Amniotic epithelial cell (primary cell): Measurements from ENCODE around the gene DGKI.
"Not testable (repeated sequence)": the region's sequence is repeated elsewhere in the genome, so short reads cannot be mapped to it uniquely, and the experiment has no call there.

Experiments
- DNase-seq: peaks from one replicate; pipeline ENCODE4 v3.0.0-alpha.2; 2010; ENCODE audit warnings: low read depth

The DGKI gene

DNA sequence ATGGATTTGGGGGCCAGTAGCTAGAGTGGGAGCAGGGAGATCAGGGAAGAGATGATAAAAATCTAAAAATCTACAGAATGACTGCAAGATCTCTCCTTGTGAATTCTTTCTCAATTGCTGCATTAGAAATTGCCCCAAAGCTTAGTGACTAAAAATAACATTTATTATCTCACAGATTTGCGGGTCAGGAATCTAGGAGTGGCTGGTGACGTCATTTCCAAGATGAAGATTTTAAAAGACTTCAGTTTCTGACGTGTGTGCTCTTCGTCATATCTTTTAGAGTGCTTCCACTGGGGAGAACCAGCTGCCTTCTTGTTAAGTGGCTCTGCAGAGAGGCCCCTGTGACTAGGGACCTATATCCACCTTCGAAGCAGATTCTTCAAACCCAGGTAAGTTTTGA is 112.6 kb downstream of the DGKI start:
- DNase-seq: peak; percentile 33

GRCh38 chr7:137732168-137732567 is 114.6 kb downstream of the DGKI start:
- DNase-seq: no peak

- DNase-seq: no peak
These were observed 115.3 kb downstream of the DGKI start for GRCh38 chr7:137731436-137731835.

- no peak for DNase-seq
These were observed 118.3 kb downstream of the DGKI start for GRCh38 chr7:137728426-137728825.

GRCh38 chr7:137727413-137727812 is 119.4 kb downstream of the DGKI start:
- DNase-seq: no peak

- no peak for DNase-seq
These were observed 128.4 kb downstream of the DGKI start for GRCh38 chr7:137718355-137718754.

- DNase-seq: peak; percentile 90
These were observed 128.9 kb downstream of the DGKI start for GRCh38 chr7:137717811-137718271.

DNA sequence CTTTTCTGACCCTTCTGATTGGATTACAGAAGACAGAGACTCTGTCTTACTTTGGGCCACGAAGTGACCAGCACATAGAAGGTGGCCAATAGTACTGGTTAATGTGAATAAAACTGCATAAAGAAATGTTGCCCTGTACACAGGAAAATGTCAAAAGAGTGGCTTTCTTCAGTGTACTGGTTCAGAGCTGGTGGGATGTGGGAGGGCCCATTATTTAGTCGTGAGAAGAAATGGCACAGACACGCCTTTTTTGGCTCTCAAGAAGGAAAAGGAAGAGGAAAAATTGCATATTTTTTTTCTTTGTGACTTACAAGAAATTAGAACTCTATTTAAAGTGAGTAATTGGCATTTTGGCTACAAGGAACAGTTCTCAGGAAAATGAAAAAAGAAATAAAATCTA is 129.7 kb downstream of the DGKI start:
- DNase-seq: no peak

DNA sequence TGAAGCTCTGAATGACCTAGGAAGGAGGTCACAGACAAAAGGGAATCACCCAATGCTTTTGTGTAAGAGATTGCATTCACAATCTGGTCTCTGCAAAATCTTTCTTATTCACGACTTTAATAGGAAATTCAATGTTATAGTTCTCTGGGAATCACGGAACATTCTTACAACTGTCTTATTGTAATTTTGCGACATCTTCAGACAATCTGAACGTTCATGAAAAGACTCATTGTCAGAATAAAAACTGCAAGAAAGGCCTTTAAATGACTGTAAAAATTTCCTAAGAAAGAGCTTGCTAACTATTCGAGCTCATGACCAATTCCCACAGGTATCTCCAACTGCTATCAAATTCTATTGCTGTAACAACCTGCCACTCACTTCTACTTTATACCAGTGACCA is 130.7 kb downstream of the DGKI start:
- DNase-seq: no peak

- peak; percentile 28 for DNase-seq
These were observed 131.2 kb downstream of the DGKI start for GRCh38 chr7:137715533-137715932.

DNA sequence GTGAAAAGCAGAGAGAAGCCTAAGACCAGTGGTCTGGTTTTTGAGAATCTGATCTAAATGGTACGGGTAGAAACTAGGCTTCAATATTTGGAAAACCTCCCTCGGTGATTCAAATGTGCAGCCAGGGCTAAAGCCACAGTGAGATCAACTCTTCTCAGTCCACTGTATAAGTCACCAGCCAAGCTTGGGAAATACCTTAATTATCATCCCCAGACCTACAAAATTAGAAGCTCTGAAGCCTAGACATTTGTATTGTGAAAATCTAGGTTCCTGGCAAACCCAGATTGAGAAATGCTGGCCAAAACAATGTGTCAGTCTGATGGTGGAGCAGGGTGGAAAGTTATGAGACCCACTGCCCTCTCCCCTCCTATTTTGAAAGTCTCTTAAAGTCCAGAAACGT is 131.7 kb downstream of the DGKI start:
- peak; percentile 76 for DNase-seq

DNA sequence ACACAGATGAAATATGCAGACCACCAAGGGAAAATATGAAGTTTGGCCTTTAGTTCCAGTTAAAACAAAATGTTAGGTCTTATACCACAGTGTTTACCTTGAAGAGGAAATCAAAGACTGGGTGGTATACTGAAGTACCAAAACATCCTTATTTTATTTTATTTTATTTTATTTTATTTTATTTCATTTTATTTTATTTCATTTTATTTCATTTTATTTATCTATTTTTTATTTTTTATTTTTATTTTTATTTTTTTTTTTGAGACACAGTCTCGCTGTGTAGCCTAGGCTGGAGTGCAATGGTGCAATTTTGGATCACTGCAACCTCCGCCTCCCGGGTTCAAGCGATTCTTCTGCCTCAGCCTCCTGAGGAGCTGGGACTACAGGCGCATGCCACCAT is 140.4 kb downstream of the DGKI start:
- DNase-seq: not testable (repeated sequence)

GRCh38 chr7:137704723-137705122 is 142.1 kb downstream of the DGKI start:
- no peak for DNase-seq

GRCh38 chr7:137703291-137704010 is 143.3 kb downstream of the DGKI start:
- DNase-seq: no peak

DNA sequence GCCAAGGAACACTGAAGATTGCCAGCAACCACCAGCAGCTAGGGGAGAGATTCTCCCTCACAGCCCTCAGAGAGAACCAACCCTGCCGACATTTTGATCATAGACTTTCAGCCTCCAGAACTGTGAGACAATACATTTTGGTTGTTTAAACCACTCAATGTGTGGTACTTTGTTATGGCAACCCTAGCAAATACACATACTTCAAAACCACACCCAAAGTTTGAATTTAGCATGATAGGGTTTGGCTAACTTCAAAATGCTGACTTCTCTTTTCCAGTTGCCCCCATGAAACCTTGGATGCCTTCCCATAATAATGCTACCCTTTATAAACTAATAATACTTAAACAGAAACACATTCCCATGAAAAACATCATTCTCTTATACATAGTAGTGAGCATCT is 149.8 kb downstream of the DGKI start:
- DNase-seq: no peak

- DNase-seq: peak; percentile 43
These were observed 150.4 kb downstream of the DGKI start for GRCh38 chr7:137696376-137696775.

DNA sequence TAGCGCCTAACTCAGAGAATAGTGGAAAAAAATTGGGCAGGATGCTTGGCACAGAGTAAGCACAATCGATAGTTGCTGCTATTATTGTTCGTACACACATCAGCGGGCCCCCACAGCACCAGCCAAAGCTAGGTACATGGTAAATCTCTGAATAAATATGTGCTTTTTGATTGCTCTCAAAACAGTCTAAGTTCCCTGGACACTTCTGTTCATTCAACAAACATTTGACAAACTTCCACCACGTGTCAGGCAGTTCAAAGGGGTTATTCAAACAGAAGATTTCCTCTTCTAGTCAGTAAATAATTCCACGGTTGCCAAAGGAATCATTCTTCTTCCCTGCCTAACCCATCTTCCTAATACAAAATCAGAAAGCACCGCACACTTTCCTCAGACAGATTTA is 150.8 kb downstream of the DGKI start:
- no peak for DNase-seq

DNA sequence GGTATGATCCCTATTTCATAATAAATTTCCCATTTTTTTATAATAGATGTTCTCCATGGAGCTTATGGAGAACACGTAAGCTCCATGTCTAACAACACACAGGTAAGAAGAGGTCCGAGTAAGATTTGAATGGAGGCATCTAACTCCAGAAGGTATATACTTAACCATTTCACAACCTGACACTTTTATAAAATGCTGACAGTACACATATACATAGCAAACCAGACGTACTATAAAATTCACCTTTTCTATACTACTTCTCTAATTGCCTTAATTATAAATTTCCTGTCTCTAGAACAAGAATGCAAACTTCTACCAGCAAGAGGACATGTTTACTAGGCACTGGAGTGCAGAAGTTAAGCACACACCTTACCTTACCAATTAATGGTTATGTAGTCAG is 151.3 kb downstream of the DGKI start:
- no peak for DNase-seq

DNA sequence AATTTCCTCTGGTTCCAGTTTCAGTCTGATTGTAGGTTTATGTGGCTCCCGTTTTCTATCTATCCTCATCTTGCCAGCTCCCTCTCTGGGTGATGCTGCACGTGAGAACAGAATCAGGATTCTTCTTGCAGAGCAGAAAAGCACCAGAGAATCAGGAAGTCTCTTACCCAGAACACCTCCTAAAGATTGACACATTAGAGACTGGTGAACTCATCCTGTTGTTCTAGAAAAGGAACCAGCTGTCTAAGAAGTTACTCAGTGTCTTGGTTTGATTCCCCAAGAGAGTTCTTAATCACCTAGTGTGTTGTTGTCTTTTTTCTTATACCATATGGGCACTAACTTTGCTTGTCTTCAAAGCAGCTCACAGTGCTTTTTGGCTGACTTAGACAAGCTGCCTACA is 152.4 kb downstream of the DGKI start:
- DNase-seq: peak; percentile 25

DNA sequence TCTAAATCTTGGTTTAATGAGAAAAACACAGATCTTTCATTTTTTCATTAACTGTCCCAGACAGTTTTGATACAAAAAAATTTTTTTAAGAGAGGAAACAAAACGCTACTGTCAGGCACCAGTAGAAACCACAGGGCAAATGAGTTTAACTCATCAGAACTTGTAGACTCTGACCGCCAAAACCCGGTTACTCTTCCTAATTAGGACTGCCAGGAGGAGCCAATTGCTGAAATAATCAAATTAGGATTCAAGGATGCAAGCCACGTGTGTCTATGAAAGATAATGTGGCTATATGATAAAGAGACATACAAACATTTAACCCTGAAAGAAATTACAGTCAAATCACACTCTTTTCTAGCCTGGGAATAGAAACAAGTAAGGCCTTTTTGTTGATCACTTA is 154.4 kb downstream of the DGKI start:
- no peak for DNase-seq

DNA sequence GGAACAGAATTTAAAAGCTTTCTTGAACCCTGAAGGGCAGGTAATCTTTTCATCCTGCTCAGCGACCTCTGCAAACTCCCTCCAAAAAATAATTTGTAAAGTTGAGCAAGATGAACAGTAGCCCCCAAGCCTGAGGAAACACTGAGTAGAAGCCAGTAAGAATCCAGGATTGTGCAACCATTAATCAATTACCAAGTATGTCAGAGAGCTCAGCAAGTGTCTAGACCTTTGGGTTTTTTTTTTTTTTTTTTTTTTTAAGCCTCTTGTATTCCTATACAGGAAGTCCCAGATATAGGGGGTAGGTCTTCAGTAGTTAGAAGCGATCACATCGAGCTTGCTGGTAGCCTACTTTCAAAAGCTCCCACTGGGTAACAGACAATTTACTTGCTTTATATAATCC is 155.2 kb downstream of the DGKI start:
- DNase-seq: no peak

GRCh38 chr7:137690635-137691034 is 156.1 kb downstream of the DGKI start:
- no peak for DNase-seq

DNA sequence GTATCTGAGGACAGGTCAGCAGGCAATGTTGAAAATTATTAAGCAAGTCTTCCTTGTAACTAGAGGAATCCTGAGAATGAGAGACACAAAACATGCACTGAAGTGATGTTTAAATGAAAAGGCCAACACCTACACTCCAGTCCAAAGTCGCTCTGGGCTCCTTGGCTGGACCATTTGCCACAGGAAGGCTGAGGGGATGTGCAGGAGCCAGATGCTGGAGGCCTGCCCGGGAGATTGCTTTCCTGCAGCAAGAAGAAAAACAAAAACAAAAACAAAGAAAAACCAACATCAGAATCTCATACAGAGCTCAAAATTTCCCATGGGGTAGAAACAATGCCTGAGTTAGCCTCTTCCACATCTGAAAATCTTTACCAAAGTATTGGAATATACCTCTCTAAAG is 157.0 kb downstream of the DGKI start:
- no peak for DNase-seq

DNA sequence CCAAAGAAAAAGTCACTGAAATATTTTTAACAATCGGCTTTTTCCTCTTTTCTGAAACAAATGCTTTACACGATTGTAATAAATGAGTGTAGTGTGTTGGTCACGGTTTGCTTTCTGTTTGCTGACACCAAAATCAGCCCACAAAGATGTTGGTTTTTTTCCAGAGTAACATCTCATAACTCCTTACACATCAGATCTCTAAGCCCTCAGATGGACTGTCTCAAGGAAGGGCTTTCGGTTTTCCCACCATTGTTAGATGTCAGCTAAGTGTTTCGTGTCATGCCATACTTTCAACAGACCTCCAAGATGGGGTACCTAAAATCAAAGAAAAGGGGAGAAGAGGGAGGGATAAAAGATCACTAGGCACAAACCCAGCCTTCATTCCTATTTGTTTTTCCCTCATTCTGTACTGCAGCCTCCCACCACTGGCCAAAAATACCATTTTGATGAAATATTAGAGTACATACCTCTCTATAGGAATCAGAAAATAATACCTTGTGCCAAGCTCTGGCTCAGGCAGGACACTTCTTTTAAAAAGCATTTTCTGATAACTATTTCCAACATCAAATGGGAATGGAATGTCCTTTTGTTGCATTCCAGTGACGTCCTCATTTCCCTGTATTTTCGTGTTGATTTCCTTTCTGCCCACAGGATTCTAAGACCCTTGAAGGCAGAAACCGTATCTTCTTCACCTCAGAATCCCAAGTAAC is 159.1 kb downstream of the DGKI start:
- DNase-seq: peak; percentile 73
